Amniotic epithelial cell (primary cell): Measurements from ENCODE around the gene UBE2J2.
A peak's percentile ranks its signal among the peaks of the same experiment; 100 is the strongest.

Experiments
- DNase-seq: peaks from one replicate; pipeline ENCODE4 v3.0.0-alpha.2; 2010; ENCODE audit warnings: low read depth

Gene UBE2J2

GRCh38 chr1:1295154-1295923 is 21.7 kb upstream of the UBE2J2 start:
- DNase-seq: no peak

GRCh38 chr1:1294250-1294890 is 20.7 kb upstream of the UBE2J2 start:
- DNase-seq: no peak

- no peak for DNase-seq
These were observed 19.9 kb upstream of the UBE2J2 start for GRCh38 chr1:1293263-1294249.

GRCh38 chr1:1292851-1293250 is 19.2 kb upstream of the UBE2J2 start:
- no peak for DNase-seq

GRCh38 chr1:1292442-1292779 is 18.8 kb upstream of the UBE2J2 start:
- DNase-seq: no peak

GRCh38 chr1:1291548-1292441 is 18.1 kb upstream of the UBE2J2 start:
- peak; percentile 62 for DNase-seq

GRCh38 chr1:1291023-1291528 is 17.4 kb upstream of the UBE2J2 start:
- DNase-seq: no peak

GRCh38 chr1:1290238-1290731 is 16.6 kb upstream of the UBE2J2 start:
- DNase-seq: peak; percentile 20

- no peak for DNase-seq
These were observed 13.8 kb upstream of the UBE2J2 start for GRCh38 chr1:1287288-1288110.

- DNase-seq: no peak
These were observed 12.9 kb upstream of the UBE2J2 start for GRCh38 chr1:1286313-1287261.

GRCh38 chr1:1285611-1286311 is 12.1 kb upstream of the UBE2J2 start:
- no peak for DNase-seq

GRCh38 chr1:1285102-1285571 is 11.5 kb upstream of the UBE2J2 start:
- DNase-seq: no peak

- DNase-seq: no peak
These were observed 10.8 kb upstream of the UBE2J2 start for GRCh38 chr1:1284221-1285101.

GRCh38 chr1:1283821-1284220 is 10.2 kb upstream of the UBE2J2 start:
- DNase-seq: peak; percentile 18

- peak; percentile 56 for DNase-seq
These were observed 9.3 kb upstream of the UBE2J2 start for GRCh38 chr1:1282998-1283397.

GRCh38 chr1:1281533-1282321 is 8.1 kb upstream of the UBE2J2 start:
- no peak for DNase-seq
